GM13976 (cell line): ENCODE results near the gene AIFM3.
"Not testable (repeated sequence)": the region's sequence is repeated elsewhere in the genome, so short reads cannot be mapped to it uniquely, and the experiment has no call there.

Source experiments
- DNase-seq: peaks from one replicate; pipeline ENCODE4 v3.0.0; 2012; ENCODE audit warnings: low spot score
- CTCF ChIP-seq: IDR thresholded peaks from 2 replicates; pipeline ENCODE4 v1.5.1; 2012; ENCODE audit warnings: borderline replicate concordance, mild to moderate bottlenecking; ENCODE audit not compliant: insufficient read depth; ENCODE audit errors: extremely low read depth, missing control alignments, control extremely low read depth
- in situ Hi-C: fragments of 300-500 bp; cut with MboI; formaldehyde crosslinking; loops from one replicate; pipeline ENCODE4 v1.12.0; 2022; ENCODE audit warnings: low sequenced_read_pairs, mixed read lengths, inconsistent platforms; ENCODE audit not compliant: unreplicated experiment

The AIFM3 gene

GRCh38 chr22:20927940-20928572, 39.0 kb upstream of the AIFM3 start:
- no peak for DNase-seq
- in situ Hi-C loops = no loop called here

GRCh38 chr22:20928573-20928967, 38.5 kb upstream of the AIFM3 start:
- DNase-seq = no peak
- no peak for TF ChIP-seq CTCF
- in situ Hi-C loops = no loop called here

More at GRCh38 chr22:20927940-20928572, 39.0 kb upstream of the AIFM3 start:
- no peak for TF ChIP-seq CTCF

- in situ Hi-C loops = no loop called here
- no peak for TF ChIP-seq CTCF
These were observed 37.1 kb upstream of the AIFM3 start for GRCh38 chr22:20930004-20930403.

DNA sequence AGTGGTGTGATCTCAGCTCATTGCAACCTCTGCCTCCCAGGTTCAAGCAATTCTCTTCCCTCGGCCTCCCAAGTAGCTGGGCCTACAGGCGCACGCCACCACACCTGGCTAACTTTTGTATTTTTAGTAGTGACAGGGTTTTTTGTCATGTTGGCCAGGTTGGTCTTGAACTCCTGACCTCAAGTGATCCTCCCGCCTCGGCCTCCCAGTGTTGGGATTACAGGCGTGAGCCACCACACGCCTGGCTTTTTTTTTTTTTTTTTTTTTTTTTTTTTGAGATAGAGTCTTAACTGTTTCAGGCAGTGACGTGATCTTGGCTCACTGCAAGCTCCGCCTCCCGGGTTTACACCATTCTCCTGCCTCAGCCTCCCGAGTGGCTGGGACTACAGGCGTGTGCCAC, 36.6 kb upstream of the AIFM3 start:
- in situ Hi-C loops, DNase-seq: not testable (repeated sequence)

More at GRCh38 chr22:20930004-20930403, 37.1 kb upstream of the AIFM3 start:
- no peak for DNase-seq

GRCh38 chr22:20931126-20931654, 35.9 kb upstream of the AIFM3 start:
- TF ChIP-seq CTCF = no peak
- DNase-seq = no peak
- in situ Hi-C loops = no loop called here

GRCh38 chr22:20933910-20934309, 33.1 kb upstream of the AIFM3 start:
- in situ Hi-C loops = no loop called here
- DNase-seq = no peak
- TF ChIP-seq CTCF = no peak

GRCh38 chr22:20935049-20935448, 32.0 kb upstream of the AIFM3 start:
- DNase-seq, in situ Hi-C loops: not testable (repeated sequence)

DNA sequence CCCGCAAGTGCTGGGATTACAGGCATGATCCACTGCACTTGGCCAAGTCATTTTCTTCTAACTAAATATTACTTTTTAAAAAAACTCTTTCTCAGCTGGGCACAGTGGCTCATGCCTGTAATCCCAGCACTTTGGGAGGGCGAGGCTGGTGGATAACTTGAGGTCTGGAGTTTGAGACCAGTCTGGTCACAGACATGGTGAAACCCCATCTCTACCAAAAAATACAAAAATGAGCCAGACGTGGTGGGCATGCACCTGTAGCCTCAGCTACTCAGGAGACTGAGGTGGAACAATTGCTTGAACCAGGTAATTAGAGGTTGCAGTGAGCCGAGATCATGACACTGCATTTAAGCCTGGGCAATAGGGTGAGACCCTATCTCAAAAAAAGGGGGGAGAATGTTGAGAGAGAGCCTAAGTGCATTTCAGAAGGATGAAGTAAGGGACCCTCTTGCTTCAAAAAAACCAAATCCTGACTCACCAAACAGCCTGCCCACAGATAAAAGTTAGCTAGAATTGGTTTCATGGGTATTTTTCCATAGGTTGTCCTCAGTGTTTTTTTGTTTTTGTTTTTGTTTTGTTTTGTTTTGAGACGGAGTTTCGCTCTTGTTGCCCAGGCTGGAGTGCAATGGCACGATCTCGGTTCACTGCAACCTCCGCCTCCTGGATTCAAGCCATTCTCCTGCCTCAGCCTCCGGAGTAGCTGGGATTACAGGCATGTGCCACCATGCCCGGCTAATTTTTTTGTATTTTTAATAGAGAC, 31.1 kb upstream of the AIFM3 start:
- DNase-seq, in situ Hi-C loops: not testable (repeated sequence)
